HepG2 (cell line): ENCODE data around the gene TARP.

Experiments used
- ATAC-seq: fragments of 200-7000 bp; cut with Tn5 transposase; 3 replicates; pipeline ENCODE4 v1.9.1; 2020; ENCODE audit warnings: mild to moderate bottlenecking, moderate library complexity
- BruUV-seq: library from RNA; stranded (reverse); fragments of 400-500 nt; replicated peaks from 2 replicates; lab custom pipeline; 2021; lab: Mats Ljungman, UMichigan
- CTCF ChIA-PET: fragments of 300-600 bp; formaldehyde crosslinking; extraction: SDS; loops from one replicate; lab custom pipeline; 2021; ENCODE audit warnings: low total read pairs, inconsistent platforms, low intra/inter-chr PET ratio; lab: Yijun Ruan, JAX
- POLR2A ChIA-PET: fragments of 350-600 bp; sonication (Branson Sonifier 250); formaldehyde crosslinking; loops from one replicate; lab custom pipeline; 2020; ENCODE audit warnings: antibody characterized with exemption, inconsistent platforms; lab: Yijun Ruan, JAX
- DNase-seq: peaks from one replicate; pipeline ENCODE4 v3.0.0-alpha.2; 2015; ENCODE audit warnings: low spot score
- FAIRE-seq: peaks from 3 replicates; lab custom pipeline; 2011; peaks lifted over from hg19 to GRCh38; lab: Jason Lieb, UNC
- H2AFZ ChIP-seq: one replicate; pipeline ENCODE4 v1.6.1; 2011; ENCODE audit warnings: low read length, inconsistent platforms
- H3K27ac ChIP-seq: fragments of 300-600 bp; 3 replicates; pipeline ENCODE4 v1.8.0; 2011; ENCODE audit warnings: mixed run types, mild to moderate bottlenecking, mixed read lengths, low read length, inconsistent platforms; ENCODE audit not compliant: insufficient read depth; ENCODE audit errors: extremely low read length
- H3K27me3 ChIP-seq, 2 experiments: fragments of 200-600 bp in 1 of 2; 2 replicates in 1 of 2; 3 replicates in 1 of 2; pipeline versions ENCODE4 v1.6.0 to v1.8.0; 2011; ENCODE audit warnings: low read length in 2 of 2, mild to moderate bottlenecking in 2 of 2, moderate library complexity in 2 of 2, inconsistent platforms in 1 of 2; ENCODE audit not compliant: insufficient read depth in 2 of 2, control insufficient read depth in 1 of 2
- H3K36me3 ChIP-seq, 2 experiments: fragments of 200-600 bp in 1 of 2; replicated peaks in 1 of 2; 2 replicates in 1 of 2; 3 replicates in 1 of 2; pipeline versions ENCODE4 v1.5.1 to v1.8.0; 2011; ENCODE audit warnings: low read length in 2 of 2, inconsistent platforms in 1 of 2; ENCODE audit not compliant: insufficient read depth in 2 of 2, control insufficient read depth in 1 of 2
- H3K4me1 ChIP-seq: 2 replicates; pipeline ENCODE4 v1.5.1; 2012; ENCODE audit warnings: low read length, inconsistent platforms; ENCODE audit not compliant: insufficient read depth
- H3K4me2 ChIP-seq: 2 replicates; pipeline ENCODE4 v1.6.0; 2011; ENCODE audit warnings: low read depth, low read length, inconsistent platforms
- H3K4me3 ChIP-seq, 3 experiments: fragments of 200-600 bp in 1 of 3; sonication (generic), shearing (Covaris generic) in 1 of 3; replicated peaks in 1 of 3; 2 replicates each; pipeline ENCODE4 v1.5.1; 2011 to 2016; ENCODE audit warnings: low read length in 3 of 3, inconsistent platforms in 2 of 3, low read depth in 2 of 3, mild to moderate bottlenecking in 2 of 3, control low read depth in 1 of 3, mixed read lengths in 1 of 3; ENCODE audit not compliant: insufficient read depth in 1 of 3
- H3K79me2 ChIP-seq: one replicate; pipeline ENCODE4 v1.6.1; 2011; ENCODE audit warnings: low read length, inconsistent platforms; ENCODE audit not compliant: insufficient read depth
- H3K9ac ChIP-seq: 2 replicates; pipeline ENCODE4 v1.6.0; 2011; ENCODE audit warnings: mild to moderate bottlenecking, low read depth, low read length, inconsistent platforms; ENCODE audit not compliant: insufficient read depth
- H3K9me3 ChIP-seq: 2 replicates; pipeline ENCODE4 v1.5.1; 2012; ENCODE audit warnings: mild to moderate bottlenecking, low read length
- H4K20me1 ChIP-seq: 2 replicates; pipeline ENCODE4 v1.6.0; 2011; ENCODE audit warnings: inconsistent platforms, mild to moderate bottlenecking, low read length, moderate library complexity; ENCODE audit not compliant: insufficient read depth
- DNMT1 ChIP-seq: sonication (generic); formaldehyde crosslinking; IDR thresholded peaks from 2 replicates; pipeline ENCODE4 v1.5.1; 2020; ENCODE audit warnings: mild to moderate bottlenecking, missing genetic modification reagents
- KLF13 ChIP-seq: sonication (generic); formaldehyde crosslinking; IDR thresholded peaks from 2 replicates; pipeline ENCODE4 v1.4.0; 2020; ENCODE audit warnings: mild to moderate bottlenecking, missing genetic modification reagents
- KLF15 ChIP-seq: sonication (generic); formaldehyde crosslinking; IDR thresholded peaks from 2 replicates; pipeline ENCODE4 v1.8.1; 2023; ENCODE audit warnings: borderline replicate concordance, mild to moderate bottlenecking, inconsistent platforms, missing genetic modification reagents, mixed read lengths
- KMT2A ChIP-seq: sonication (generic); formaldehyde crosslinking; IDR thresholded peaks from 2 replicates; pipeline ENCODE4 v1.4.0; 2020; ENCODE audit warnings: missing genetic modification reagents
- NBN ChIP-seq: fragments of 450-650 bp; conservative IDR thresholded peaks from 2 replicates; pipeline ENCODE4 v1.6.1; 2017
- PHB2 ChIP-seq: fragments of 450-650 bp; IDR thresholded peaks from 2 replicates; pipeline ENCODE4 v1.6.1; 2018; ENCODE audit not compliant: partially characterized antibody
- SRY ChIP-seq: sonication (generic); formaldehyde crosslinking; IDR thresholded peaks from 2 replicates; pipeline ENCODE4 v1.8.0; 2022; ENCODE audit warnings: mild to moderate bottlenecking, missing genetic modification reagents
- ZBTB7B ChIP-seq: sonication (generic); formaldehyde crosslinking; IDR thresholded peaks from 2 replicates; pipeline ENCODE4 v1.4.0; 2020; ENCODE audit warnings: missing genetic modification reagents
- ZMYM3 ChIP-seq: sonication (generic); formaldehyde crosslinking; IDR thresholded peaks from 2 replicates; pipeline ENCODE4 v1.5.1; 2020; ENCODE audit warnings: mild to moderate bottlenecking, missing genetic modification reagents
- ZNF547 ChIP-seq: sonication (generic); formaldehyde crosslinking; IDR thresholded peaks from 2 replicates; pipeline ENCODE4 v1.5.1; 2020; ENCODE audit warnings: mild to moderate bottlenecking, missing genetic modification reagents
- ZSCAN9 ChIP-seq: IDR thresholded peaks from 2 replicates; pipeline ENCODE4 v1.6.1; 2016; ENCODE audit warnings: borderline replicate concordance
- ZXDC ChIP-seq: sonication (generic); formaldehyde crosslinking; IDR thresholded peaks from 2 replicates; pipeline ENCODE4 v1.5.0; 2020; ENCODE audit warnings: mild to moderate bottlenecking, missing genetic modification reagents
- WGBS: methylation state at CpG from one replicate; pipeline ENCODE4 v1.1.6; 2017; ENCODE audit warnings: low lambda C conversion rate; 5-methylcytosine and 5-hydroxymethylcytosine counted together
- in situ Hi-C: cut with HindIII; loops from 2 replicates; pipeline ENCODE4 v1.10.0; 2017; ENCODE audit warnings: low pct_unique_long_range_greater_than_20kb; ENCODE audit not compliant: extremely low pct_ligation_motif_present
- intact Hi-C: fragments of 100-400 bp; cut with micrococcal nuclease; formaldehyde crosslinking; loops from one replicate; pipeline ENCODE4 v1.10.0; 2022; ENCODE audit not compliant: unreplicated experiment
- TF ChIP-seq, protein P1 (sequence below), 2 experiments: sonication (generic) in 1 of 2; formaldehyde crosslinking in 1 of 2; IDR thresholded peaks; 2 replicates each; pipeline versions ENCODE4 v1.4.0 to v1.6.1; 2018 to 2020; ENCODE audit warnings: missing genetic modification reagents in 2 of 2, borderline replicate concordance in 1 of 2, low read depth in 1 of 2, mild to moderate bottlenecking in 1 of 2, missing biosample characterization in 1 of 2
- TF ChIP-seq, protein P2 (sequence below): IDR thresholded peaks from 2 replicates; pipeline ENCODE4 v1.6.1; 2016; ENCODE audit warnings: missing compliant biosample characterization, missing genetic modification reagents, borderline replicate concordance
- TF ChIP-seq, protein P3 (sequence below): sonication (generic); formaldehyde crosslinking; IDR thresholded peaks from 2 replicates; pipeline ENCODE4 v1.4.0; 2020; ENCODE audit warnings: missing genetic modification reagents

The TARP gene

DNA sequence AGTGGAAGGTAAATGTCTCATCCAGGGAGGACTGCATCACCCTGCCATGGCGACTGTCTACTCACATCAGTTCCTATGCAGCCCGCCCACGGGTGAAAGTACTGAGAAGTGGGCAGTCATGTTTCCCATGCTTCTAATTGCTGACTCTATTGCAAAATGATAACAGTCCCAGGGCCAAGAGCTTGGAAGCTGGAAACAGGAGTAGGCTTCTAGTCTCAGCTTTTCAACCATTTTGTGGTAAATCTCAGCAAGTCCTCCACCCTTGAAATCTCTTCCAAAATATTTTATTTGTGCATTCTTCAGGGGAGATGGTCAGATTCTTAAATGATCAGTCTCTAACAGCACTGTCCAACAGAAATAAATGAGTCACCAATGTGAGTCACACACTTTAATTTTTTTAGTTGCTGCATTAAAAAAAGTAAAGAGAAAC lies 48.1 kb upstream of the TARP start:
- FAIRE-seq = no peak
- in situ Hi-C loops = loop anchor here (25.0 kb wide), 1 partner anchor 209 kb away; no protein-coding TSS in a partner anchor

More for the DNA sequence above, 48.1 kb upstream of the TARP start:
- H3K4me1 ChIP-seq = no peaks in the 10 kb centered on the region
- POLR2A ChIA-PET = no interaction called here
- H2AFZ ChIP-seq = no peak overlapping the region
- ATAC-seq = no peak
- 25% methylated on average over 1 of the region's 3 CpGs for WGBS
- TF ChIP-seq DNMT1 (CRISPR knock-in tag) (no peak), ZSCAN9 (CRISPR knock-in tag) (no peak), NBN (no peak), ZNF547 (CRISPR knock-in tag) (no peak), KMT2A (CRISPR knock-in tag) (no peak), SRY (no peak), ZXDC (CRISPR knock-in tag) (no peak), ZBTB7B (CRISPR knock-in tag) (no peak), ZMYM3 (CRISPR knock-in tag) (no peak), KLF13 (CRISPR knock-in tag) (no peak), KLF15 (CRISPR knock-in tag) (no peak), PHB2 (no peak)
- TF ChIP-seq, protein P1, sequence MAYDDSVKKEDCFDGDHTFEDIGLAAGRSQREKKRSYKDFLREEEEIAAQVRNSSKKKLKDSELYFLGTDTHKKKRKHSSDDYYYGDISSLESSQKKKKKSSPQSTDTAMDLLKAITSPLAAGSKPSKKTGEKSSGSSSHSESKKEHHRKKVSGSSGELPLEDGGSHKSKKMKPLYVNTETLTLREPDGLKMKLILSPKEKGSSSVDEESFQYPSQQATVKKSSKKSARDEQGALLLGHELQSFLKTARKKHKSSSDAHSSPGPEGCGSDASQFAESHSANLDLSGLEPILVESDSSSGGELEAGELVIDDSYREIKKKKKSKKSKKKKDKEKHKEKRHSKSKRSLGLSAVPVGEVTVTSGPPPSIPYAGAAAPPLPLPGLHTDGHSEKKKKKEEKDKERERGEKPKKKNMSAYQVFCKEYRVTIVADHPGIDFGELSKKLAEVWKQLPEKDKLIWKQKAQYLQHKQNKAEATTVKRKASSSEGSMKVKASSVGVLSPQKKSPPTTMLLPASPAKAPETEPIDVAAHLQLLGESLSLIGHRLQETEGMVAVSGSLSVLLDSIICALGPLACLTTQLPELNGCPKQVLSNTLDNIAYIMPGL (CRISPR knock-in tag; IDR thresholded peaks at IDR 0.05; ENCODE audit: borderline replicate concordance in 1 of 2, low read depth in 1 of 2) = no peak
- TF ChIP-seq, protein P2, sequence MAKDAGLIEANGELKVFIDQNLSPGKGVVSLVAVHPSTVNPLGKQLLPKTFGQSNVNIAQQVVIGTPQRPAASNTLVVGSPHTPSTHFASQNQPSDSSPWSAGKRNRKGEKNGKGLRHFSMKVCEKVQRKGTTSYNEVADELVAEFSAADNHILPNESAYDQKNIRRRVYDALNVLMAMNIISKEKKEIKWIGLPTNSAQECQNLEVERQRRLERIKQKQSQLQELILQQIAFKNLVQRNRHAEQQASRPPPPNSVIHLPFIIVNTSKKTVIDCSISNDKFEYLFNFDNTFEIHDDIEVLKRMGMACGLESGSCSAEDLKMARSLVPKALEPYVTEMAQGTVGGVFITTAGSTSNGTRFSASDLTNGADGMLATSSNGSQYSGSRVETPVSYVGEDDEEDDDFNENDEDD = no peak
- TF ChIP-seq, protein P3, sequence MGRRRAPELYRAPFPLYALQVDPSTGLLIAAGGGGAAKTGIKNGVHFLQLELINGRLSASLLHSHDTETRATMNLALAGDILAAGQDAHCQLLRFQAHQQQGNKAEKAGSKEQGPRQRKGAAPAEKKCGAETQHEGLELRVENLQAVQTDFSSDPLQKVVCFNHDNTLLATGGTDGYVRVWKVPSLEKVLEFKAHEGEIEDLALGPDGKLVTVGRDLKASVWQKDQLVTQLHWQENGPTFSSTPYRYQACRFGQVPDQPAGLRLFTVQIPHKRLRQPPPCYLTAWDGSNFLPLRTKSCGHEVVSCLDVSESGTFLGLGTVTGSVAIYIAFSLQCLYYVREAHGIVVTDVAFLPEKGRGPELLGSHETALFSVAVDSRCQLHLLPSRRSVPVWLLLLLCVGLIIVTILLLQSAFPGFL (CRISPR knock-in tag) = no peak
- H3K4me2 ChIP-seq = no peak overlapping the region
- intact Hi-C loops = no loop called here
- H3K27ac ChIP-seq = no peak overlapping the region
- H3K79me2 ChIP-seq = no peaks in the 10 kb centered on the region
- H4K20me1 ChIP-seq = no peaks in the 10 kb centered on the region
- no peaks in the 10 kb centered on the region for H3K9me3 ChIP-seq
- BruUV-seq = no TSS peak
- no peak for DNase-seq
- no peaks in the 10 kb centered on the region for H3K36me3 ChIP-seq
- H3K27me3 ChIP-seq = peaks cover 0 to 15% of the 10 kb centered on the region in 2 experiments; a peak in 2 of 5 replicates
- no peak overlapping the region for H3K9ac ChIP-seq
- no peak overlapping the region for H3K4me3 ChIP-seq
- CTCF ChIA-PET = no interaction called here
